Naive thymus-derived CD4-positive, alpha-beta T cell (primary cell): ENCODE measurements around the gene SMIM23. TPM values are rescaled to one million over a fixed set of nuclear protein-coding genes. Genes with fewer than 3 reads are reported as not detected.

ENCODE experiments used
- ATAC-seq: fragments of 150-1000 bp; cut with Tn5 transposase; 2 replicates; pipeline ENCODE4 v1.10.0; 2021; ENCODE audit warnings: mild to moderate bottlenecking, moderate library complexity
- CTCF ChIA-PET: fragments of 350-600 bp; sonication (Branson Sonifier 250); formaldehyde crosslinking; loops from one replicate; lab custom pipeline; 2021; ENCODE audit warnings: antibody characterized with exemption; lab: Charles Lee
- POLR2A ChIA-PET: fragments of 350-600 bp; sonication (Branson Sonifier 250); formaldehyde crosslinking; loops from one replicate; lab custom pipeline; 2021; ENCODE audit warnings: antibody characterized with exemption, inconsistent platforms; lab: Charles Lee
- DNase-seq, 9 donors: peaks; one replicate each; pipeline versions ENCODE4 v3.0.0 to v3.0.0-alpha.2; 2020 to 2022; ENCODE audit warnings: mixed read lengths in 1 of 9
- H3K27ac ChIP-seq: one replicate; pipeline ENCODE4 v1.7.0; 2013; ENCODE audit warnings: mild to moderate bottlenecking, low read depth, low read length, moderate library complexity
- H3K27me3 ChIP-seq, 2 donors: one replicate each; pipeline ENCODE4 v1.7.0; 2013; ENCODE audit warnings: low read length in 2 of 2, mild to moderate bottlenecking in 2 of 2, moderate library complexity in 2 of 2; ENCODE audit not compliant: control insufficient read depth in 2 of 2, insufficient read depth in 2 of 2
- H3K36me3 ChIP-seq, 3 experiments: 1 replicate in 2 of 3; 2 replicates in 1 of 3; pipeline ENCODE4 v1.7.0; 2013; ENCODE audit warnings: low read length in 3 of 3, mild to moderate bottlenecking in 3 of 3, moderate library complexity in 1 of 3; ENCODE audit not compliant: insufficient read depth in 3 of 3, control insufficient read depth in 2 of 3
- H3K4me1 ChIP-seq, 2 donors: one replicate each; pipeline ENCODE4 v1.7.0; 2013; ENCODE audit warnings: low read length in 2 of 2, mild to moderate bottlenecking in 2 of 2, moderate library complexity in 1 of 2; ENCODE audit not compliant: control insufficient read depth in 2 of 2, insufficient read depth in 2 of 2
- H3K4me3 ChIP-seq: 2 replicates; pipeline ENCODE4 v1.7.0; 2013; ENCODE audit warnings: mild to moderate bottlenecking, low read length
- H3K9me3 ChIP-seq, 3 experiments: 1 replicate in 2 of 3; 2 replicates in 1 of 3; pipeline ENCODE4 v1.7.0; 2013; ENCODE audit warnings: low read length in 3 of 3; ENCODE audit not compliant: control insufficient read depth in 2 of 3
- H3K27ac Mint-ChIP-seq, 9 donors: one replicate each; pipeline ENCODE4 v1.8.0; 2020 to 2022; ENCODE audit warnings: mixed read lengths in 9 of 9, mild to moderate bottlenecking in 8 of 9, moderate library complexity in 5 of 9, inconsistent platforms in 2 of 9
- H3K27me3 Mint-ChIP-seq, 5 donors: one replicate each; pipeline ENCODE4 v1.8.0; 2021 to 2022; ENCODE audit warnings: mixed read lengths in 5 of 5, mild to moderate bottlenecking in 1 of 5
- H3K36me3 Mint-ChIP-seq, 5 donors: one replicate each; pipeline ENCODE4 v1.8.0; 2020 to 2022; ENCODE audit warnings: mixed read lengths in 5 of 5, mild to moderate bottlenecking in 3 of 5, inconsistent platforms in 1 of 5
- H3K4me1 Mint-ChIP-seq, 7 donors: one replicate each; pipeline ENCODE4 v1.8.0; 2020 to 2022; ENCODE audit warnings: mixed read lengths in 7 of 7, mild to moderate bottlenecking in 3 of 7, inconsistent platforms in 1 of 7
- H3K4me3 Mint-ChIP-seq, 10 donors: one replicate each; pipeline ENCODE4 v1.8.0; 2020 to 2022; ENCODE audit warnings: mild to moderate bottlenecking in 10 of 10, mixed read lengths in 10 of 10, moderate library complexity in 6 of 10, inconsistent platforms in 2 of 10
- H3K9me3 Mint-ChIP-seq, 11 donors: one replicate each; pipeline ENCODE4 v1.8.0; 2020 to 2022; ENCODE audit warnings: mixed read lengths in 11 of 11, mild to moderate bottlenecking in 4 of 11, inconsistent platforms in 1 of 11, moderate library complexity in 1 of 11
- intact Hi-C, 2 donors: fragments of 100-400 bp; cut with micrococcal nuclease; formaldehyde crosslinking; loops; one replicate each; pipeline ENCODE4 v1.15.1; 2023
- polyA plus RNA-seq, 2 donors: library from polyadenylated mRNA; unstranded; fragments of 300-500 nt; fragmentation: Illumina TruSeq; gene quantifications; one replicate each; pipeline ENCODE4 v1.2.3, GENCODE V29; 2021
- total RNA-seq, 6 experiments: library from RNA in 5 of 6; stranded (reverse) in 5 of 6; gene quantifications; 1 replicate in 5 of 6; 2 replicates in 1 of 6; pipeline ENCODE4 v1.2.3 and lab custom pipeline; 2021 to 2026

Gene SMIM23
- total and polyA plus RNA-seq, 7 experiments from 2014 or later = not detected

GRCh38 chr5:171806976-171807747 is 21.5 kb downstream of the SMIM23 start:
- ATAC-seq (no peak), DNase-seq (no peak)
- Histone ChIP-seq H3K27me3 (peaks cover 0 to 7% of the 10 kb centered on the region in 2 donors), H3K36me3 (no peaks in the 10 kb centered on the region), H3K4me3 (no peak overlapping the region), H3K27ac (no peak overlapping the region), H3K9me3 (peaks cover 0 to 15% (median 0%) of the 10 kb centered on the region in 3 experiments), H3K4me1 (no peaks in the 10 kb centered on the region)
- H3K4me3 Mint-ChIP-seq = peak overlapping the region in 6 of 10 donors; percentile 14 to 47 (median 28)
- peaks cover 31 to 54% (median 42%) of the 10 kb centered on the region in 5 donors for H3K27me3 Mint-ChIP-seq
- H3K27ac Mint-ChIP-seq = no peak overlapping the region
- POLR2A ChIA-PET = no interaction called here
- H3K36me3 Mint-ChIP-seq = peaks cover 0 to 8% (median 0%) of the 10 kb centered on the region in 5 donors
- intact Hi-C loops = no loop called here
- peaks cover 0 to 40% (median 6%) of the 10 kb centered on the region in 11 donors for H3K9me3 Mint-ChIP-seq
- peaks cover 0 to 9% (median 0%) of the 10 kb centered on the region in 7 donors for H3K4me1 Mint-ChIP-seq
- CTCF ChIA-PET = no interaction called here

DNA sequence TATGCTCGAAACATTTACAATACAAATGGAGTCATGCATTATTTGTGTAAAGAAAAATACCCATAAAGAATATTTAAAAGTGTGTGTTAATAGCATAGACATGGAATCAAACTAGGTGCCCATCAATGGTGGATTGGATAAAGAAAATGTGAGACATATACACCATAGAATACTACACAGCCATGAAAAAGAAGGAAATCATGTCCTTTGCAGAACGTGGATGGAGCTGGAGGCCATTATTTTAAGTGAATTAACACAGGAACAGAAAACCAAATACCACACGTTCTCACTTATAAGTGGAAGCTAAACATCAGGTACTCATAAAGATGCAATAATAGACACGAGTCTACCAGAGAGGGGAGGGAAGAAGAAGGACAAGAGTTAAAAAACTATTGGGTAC is 22.8 kb downstream of the SMIM23 start:
- ChIA-PET POLR2A (no interaction called here), CTCF (no interaction called here)
- H3K27me3 ChIP-seq = peaks cover 0 to 7% of the 10 kb centered on the region in 2 donors
- peaks cover 0 to 16% (median 0%) of the 10 kb centered on the region in 3 experiments for H3K9me3 ChIP-seq
- intact Hi-C loops = no loop called here
- DNase-seq (no peak), ATAC-seq (no peak)
- H3K9me3 Mint-ChIP-seq = peaks cover 0 to 46% (median 8%) of the 10 kb centered on the region in 11 donors
- H3K36me3 Mint-ChIP-seq = peaks cover 0 to 8% (median 3%) of the 10 kb centered on the region in 5 donors
- H3K27ac ChIP-seq = no peak overlapping the region
- no peaks in the 10 kb centered on the region for H3K36me3 ChIP-seq
- H3K4me1 ChIP-seq = no peaks in the 10 kb centered on the region
- peaks cover 28 to 47% (median 42%) of the 10 kb centered on the region in 5 donors for H3K27me3 Mint-ChIP-seq
- no peak overlapping the region for H3K4me3 ChIP-seq
- H3K27ac Mint-ChIP-seq = no peak overlapping the region
- peaks cover 0 to 9% (median 0%) of the 10 kb centered on the region in 7 donors for H3K4me1 Mint-ChIP-seq
- H3K4me3 Mint-ChIP-seq = no peak overlapping the region

GRCh38 chr5:171808951-171809350 is 23.3 kb downstream of the SMIM23 start:
- CTCF ChIA-PET = no interaction called here
- H3K27ac Mint-ChIP-seq = no peak overlapping the region
- H3K4me1 Mint-ChIP-seq = peaks cover 0 to 9% (median 0%) of the 10 kb centered on the region in 7 donors
- intact Hi-C loops = no loop called here
- Histone ChIP-seq H3K36me3 (no peaks in the 10 kb centered on the region), H3K4me1 (no peaks in the 10 kb centered on the region), H3K9me3 (peaks cover 0 to 16% (median 0%) of the 10 kb centered on the region in 3 experiments), H3K4me3 (no peak overlapping the region), H3K27ac (no peak overlapping the region), H3K27me3 (peaks cover 0 to 7% of the 10 kb centered on the region in 2 donors)
- peaks cover 28 to 47% (median 42%) of the 10 kb centered on the region in 5 donors for H3K27me3 Mint-ChIP-seq
- peaks cover 0 to 46% (median 8%) of the 10 kb centered on the region in 11 donors for H3K9me3 Mint-ChIP-seq
- no peak for DNase-seq
- POLR2A ChIA-PET = no interaction called here
- H3K4me3 Mint-ChIP-seq = no peak overlapping the region
- H3K36me3 Mint-ChIP-seq = peaks cover 0 to 8% (median 3%) of the 10 kb centered on the region in 5 donors
- ATAC-seq = no peak

DNA sequence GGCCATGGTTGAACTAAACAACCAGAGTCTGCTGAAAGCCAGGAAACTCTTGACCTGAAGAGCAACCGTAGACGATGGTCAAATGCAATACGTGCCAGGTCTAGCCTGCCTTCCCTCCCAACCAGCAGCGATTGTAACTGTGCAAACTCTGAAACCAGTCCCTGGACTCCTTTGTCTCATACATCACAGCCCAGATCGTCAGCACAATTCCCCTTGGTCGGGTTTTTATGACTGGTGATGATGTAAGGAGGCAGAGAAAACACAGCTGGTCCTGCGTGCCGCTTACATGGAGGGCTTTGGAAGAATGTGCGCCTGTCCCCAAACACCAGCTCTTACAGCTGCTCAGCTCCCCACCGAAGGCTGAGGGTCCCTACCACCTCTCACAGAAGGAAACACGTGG is 24.6 kb downstream of the SMIM23 start:
- peaks cover 23 to 39% (median 32%) of the 10 kb centered on the region in 5 donors for H3K27me3 Mint-ChIP-seq
- Histone ChIP-seq H3K27me3 (peaks cover 0 to 7% of the 10 kb centered on the region in 2 donors), H3K4me3 (no peak overlapping the region), H3K36me3 (no peaks in the 10 kb centered on the region), H3K27ac (no peak overlapping the region), H3K4me1 (no peaks in the 10 kb centered on the region), H3K9me3 (peaks cover 0 to 16% (median 0%) of the 10 kb centered on the region in 3 experiments)
- POLR2A ChIA-PET = no interaction called here
- no peak for ATAC-seq
- peaks cover 0 to 8% (median 3%) of the 10 kb centered on the region in 5 donors for H3K36me3 Mint-ChIP-seq
- no peak for DNase-seq
- peaks cover 0 to 9% (median 0%) of the 10 kb centered on the region in 7 donors for H3K4me1 Mint-ChIP-seq
- H3K4me3 Mint-ChIP-seq = no peak overlapping the region
- intact Hi-C loops = no loop called here
- H3K9me3 Mint-ChIP-seq = peaks cover 0 to 46% (median 9%) of the 10 kb centered on the region in 11 donors
- CTCF ChIA-PET = no interaction called here
- no peak overlapping the region for H3K27ac Mint-ChIP-seq

DNA sequence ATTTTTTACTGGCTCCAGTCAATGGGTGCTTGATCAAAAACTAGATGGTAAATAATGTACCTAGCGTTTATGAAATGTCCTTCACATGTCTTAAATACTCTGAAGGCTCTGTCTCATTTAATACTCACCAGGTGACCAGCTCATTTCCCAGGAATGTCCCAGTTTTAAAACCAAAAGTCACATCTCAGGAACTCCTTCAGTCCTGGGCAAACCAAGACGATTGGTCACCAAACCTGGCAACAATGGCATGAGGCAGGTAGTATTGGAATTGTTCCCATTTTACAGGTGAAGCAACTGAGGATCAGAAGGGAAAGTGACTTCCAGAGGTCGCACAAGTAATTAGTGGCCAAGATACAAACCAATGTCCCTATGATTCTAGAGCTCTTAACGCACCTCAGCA is 27.7 kb downstream of the SMIM23 start:
- intact Hi-C loops = no loop called here
- no peak overlapping the region for H3K27ac ChIP-seq
- Mint-ChIP-seq H3K4me1 (no peaks in the 10 kb centered on the region), H3K9me3 (peaks cover 0 to 37% (median 8%) of the 10 kb centered on the region in 11 donors), H3K27me3 (peaks cover 0 to 8% (median 5%) of the 10 kb centered on the region in 5 donors), H3K27ac (no peak overlapping the region), H3K36me3 (peaks cover 0 to 3% (median 0%) of the 10 kb centered on the region in 5 donors), H3K4me3 (no peak overlapping the region)
- H3K9me3 ChIP-seq = peaks cover 0 to 16% (median 0%) of the 10 kb centered on the region in 3 experiments
- H3K4me3 ChIP-seq = no peak overlapping the region
- H3K36me3 ChIP-seq = no peaks in the 10 kb centered on the region
- no peaks in the 10 kb centered on the region for H3K27me3 ChIP-seq
- POLR2A ChIA-PET = no interaction called here
- ATAC-seq = no peak
- CTCF ChIA-PET = no interaction called here
- H3K4me1 ChIP-seq = no peaks in the 10 kb centered on the region
- DNase-seq = no peak

DNA sequence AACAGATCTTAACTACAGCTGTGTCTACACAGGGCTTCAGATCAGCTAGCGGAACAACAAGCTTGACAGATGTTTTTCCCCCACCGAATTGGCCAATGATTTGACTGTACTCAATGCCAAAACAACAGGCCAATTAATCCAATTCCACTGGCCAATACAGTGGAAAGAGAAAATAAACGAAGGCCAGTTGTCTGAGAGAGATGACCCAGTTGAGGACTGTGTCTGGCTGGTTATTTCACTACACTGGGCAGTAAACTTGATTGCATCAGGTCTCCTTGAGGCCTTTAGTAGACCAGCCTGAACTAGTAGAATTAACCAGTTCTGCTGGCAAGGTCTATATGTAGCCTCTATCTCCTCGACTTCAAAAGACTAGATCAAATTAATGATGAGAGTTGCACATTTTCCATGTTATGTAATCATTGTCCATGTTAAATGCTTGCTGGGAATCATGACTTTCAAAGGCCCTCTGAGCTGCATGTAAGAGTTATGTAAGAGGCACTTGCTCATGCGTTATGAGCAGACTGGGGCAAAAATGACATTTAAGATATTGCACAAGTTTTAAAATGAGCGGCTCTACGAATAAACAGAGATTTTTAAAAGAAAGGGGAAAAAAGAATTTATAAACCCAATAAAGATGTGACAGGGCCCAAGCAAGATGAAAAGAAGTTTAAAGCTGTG is 28.3 kb downstream of the SMIM23 start:
- H3K27ac ChIP-seq = no peak overlapping the region
- H3K27me3 ChIP-seq = no peaks in the 10 kb centered on the region
- H3K9me3 Mint-ChIP-seq = peaks cover 0 to 32% (median 8%) of the 10 kb centered on the region in 11 donors
- DNase-seq (no peak), ATAC-seq (no peak)
- H3K27me3 Mint-ChIP-seq = peaks cover 0 to 6% (median 0%) of the 10 kb centered on the region in 5 donors
- H3K4me3 Mint-ChIP-seq = no peak overlapping the region
- H3K4me1 Mint-ChIP-seq = no peaks in the 10 kb centered on the region
- no peak overlapping the region for H3K27ac Mint-ChIP-seq
- H3K36me3 ChIP-seq = no peaks in the 10 kb centered on the region
- intact Hi-C loops = no loop called here
- POLR2A ChIA-PET = no interaction called here
- no peaks in the 10 kb centered on the region for H3K4me1 ChIP-seq
- H3K4me3 ChIP-seq = no peak overlapping the region
- peaks cover 0 to 16% (median 0%) of the 10 kb centered on the region in 3 experiments for H3K9me3 ChIP-seq
- H3K36me3 Mint-ChIP-seq = peaks cover 0 to 3% (median 0%) of the 10 kb centered on the region in 5 donors
- CTCF ChIA-PET = no interaction called here
